HG03354 (cell line): ENCODE measurements around the gene TMCC1.
A peak's percentile ranks its signal among the peaks of the same experiment; 100 is the strongest.
"Not testable (repeated sequence)": the region's sequence is repeated elsewhere in the genome, so short reads cannot be mapped to it uniquely, and the experiment has no call there.

Experiments used
- ATAC-seq: cut with Tn5 transposase; IDR thresholded peaks from one replicate; pipeline ENCODE4 v1.9.1; 2021; ENCODE audit warnings: mild to moderate bottlenecking; ENCODE audit not compliant: unreplicated experiment, poor library complexity, severe bottlenecking

TMCC1 gene

GRCh38 chr3:129840707-129841360, 52.7 kb downstream of the TMCC1 start:
- ATAC-seq = no peak

- no peak for ATAC-seq
Observed at GRCh38 chr3:129838086-129838485, 55.4 kb downstream of the TMCC1 start.

- ATAC-seq = no peak
Observed at GRCh38 chr3:129837065-129837642, 56.4 kb downstream of the TMCC1 start.

GRCh38 chr3:129836381-129837064, 57.0 kb downstream of the TMCC1 start:
- no peak for ATAC-seq

GRCh38 chr3:129835198-129835597, 58.3 kb downstream of the TMCC1 start:
- ATAC-seq = no peak

- no peak for ATAC-seq
Observed at GRCh38 chr3:129834580-129834979, 58.9 kb downstream of the TMCC1 start.

- ATAC-seq = not testable (repeated sequence)
Observed at GRCh38 chr3:129831942-129832341, 61.6 kb downstream of the TMCC1 start.

GRCh38 chr3:129831503-129831902, 62.0 kb downstream of the TMCC1 start:
- ATAC-seq = no peak

GRCh38 chr3:129829640-129830039, 63.9 kb downstream of the TMCC1 start:
- ATAC-seq = no peak

- ATAC-seq = peak; percentile 90
Observed at GRCh38 chr3:129827765-129828164, 65.7 kb downstream of the TMCC1 start.

- peak; percentile 73 for ATAC-seq
Observed at GRCh38 chr3:129824926-129825541, 68.5 kb downstream of the TMCC1 start.

GRCh38 chr3:129822679-129823078, 70.8 kb downstream of the TMCC1 start:
- no peak for ATAC-seq

GRCh38 chr3:129822241-129822640, 71.3 kb downstream of the TMCC1 start:
- ATAC-seq = no peak

GRCh38 chr3:129820587-129820986, 72.9 kb downstream of the TMCC1 start:
- ATAC-seq = no peak

GRCh38 chr3:129812589-129812988, 80.9 kb downstream of the TMCC1 start:
- no peak for ATAC-seq

- ATAC-seq = no peak
Observed at GRCh38 chr3:129809297-129809696, 84.2 kb downstream of the TMCC1 start.

GRCh38 chr3:129796146-129796545, 97.4 kb downstream of the TMCC1 start:
- no peak for ATAC-seq

GRCh38 chr3:129795186-129796010, 98.1 kb downstream of the TMCC1 start:
- no peak for ATAC-seq

- ATAC-seq = peak; percentile 66
Observed at GRCh38 chr3:129794311-129795185, 99.0 kb downstream of the TMCC1 start.
